ENCODE data around the gene PDE6A. TPM values are rescaled to one million over a fixed set of nuclear protein-coding genes. Genes with fewer than 3 reads are reported as not detected.

Gene PDE6A
- total RNA-seq, 1 experiment from 2014 or later: 2.6 TPM

- no TSS peak for BruUV-seq (replicated peaks)
- Histone ChIP-seq H3K4me1 (peaks cover 26% of the 10 kb centered on the region), H3K36me3 (ENCODE audit: control insufficient read depth, insufficient read depth, low read length) (no peaks in the 10 kb centered on the region), H3K9me3 (no peaks in the 10 kb centered on the region), H3K27me3 (replicated peaks; ENCODE audit: control insufficient read depth, insufficient read depth, low read length) (no peaks in the 10 kb centered on the region), H3K4me3 (ENCODE audit: low read depth, low read length) (no peak overlapping the region)
- DNase-seq: no peak
- intact Hi-C loops (cut with micrococcal nuclease; ENCODE audit: unreplicated experiment): no loop called here
- Mint-ChIP-seq H3K36me3 (ENCODE audit: insufficient read depth, unreplicated experiment) (no peaks in the 10 kb centered on the region), H3K9me3 (ENCODE audit: unreplicated experiment) (peaks cover 10% of the 10 kb centered on the region), H3K4me3 (ENCODE audit: unreplicated experiment) (no peak overlapping the region), H3K27ac (ENCODE audit: unreplicated experiment) (no peak overlapping the region), H3K27me3 (ENCODE audit: insufficient read depth, unreplicated experiment) (no peaks in the 10 kb centered on the region), H3K4me1 (ENCODE audit: low read depth, unreplicated experiment) (peaks cover 29% of the 10 kb centered on the region)
- no peak for TF ChIP-seq CTCF (IDR thresholded peaks at IDR 0.05; ENCODE audit: insufficient read depth in 1 of 2, low read depth in 1 of 2, low read length in 1 of 2, severe bottlenecking in 1 of 2, unreplicated experiment in 1 of 2)
- ChIA-PET CTCF (no interaction called here), POLR2A (no interaction called here)
Measured at GRCh38 chr5:149913436-149914419, 30.9 kb downstream of the PDE6A start.

- CTCF ChIA-PET: interaction anchor here (0.6 kb wide), 2 partner anchors 50 to 58 kb away, joined by 3 read pairs; no protein-coding TSS in a partner anchor
- intact Hi-C loops (cut with micrococcal nuclease; ENCODE audit: unreplicated experiment): no loop called here
Measured at GRCh38 chr5:149912226-149912871, 32.2 kb downstream of the PDE6A start.

More at GRCh38 chr5:149912226-149912871, 32.2 kb downstream of the PDE6A start:
- Histone ChIP-seq H3K9me3 (no peaks in the 10 kb centered on the region), H3K4me3 (ENCODE audit: low read depth, low read length) (no peak overlapping the region), H3K27me3 (replicated peaks; ENCODE audit: control insufficient read depth, insufficient read depth, low read length) (no peaks in the 10 kb centered on the region), H3K36me3 (ENCODE audit: control insufficient read depth, insufficient read depth, low read length) (no peaks in the 10 kb centered on the region), H3K4me1 (peaks cover 26% of the 10 kb centered on the region)
- H3K36me3 Mint-ChIP-seq (ENCODE audit: insufficient read depth, unreplicated experiment): no peaks in the 10 kb centered on the region
- no peak for TF ChIP-seq CTCF (IDR thresholded peaks at IDR 0.05; ENCODE audit: insufficient read depth in 1 of 2, low read depth in 1 of 2, low read length in 1 of 2, severe bottlenecking in 1 of 2, unreplicated experiment in 1 of 2)
- H3K4me3 Mint-ChIP-seq (ENCODE audit: unreplicated experiment): no peak overlapping the region
- no peak overlapping the region for H3K27ac Mint-ChIP-seq (ENCODE audit: unreplicated experiment)
- DNase-seq: no peak
- POLR2A ChIA-PET: no interaction called here
- no peaks in the 10 kb centered on the region for H3K27me3 Mint-ChIP-seq (ENCODE audit: insufficient read depth, unreplicated experiment)
- peaks cover 10% of the 10 kb centered on the region for H3K9me3 Mint-ChIP-seq (ENCODE audit: unreplicated experiment)
- no TSS peak for BruUV-seq (replicated peaks)
- H3K4me1 Mint-ChIP-seq (ENCODE audit: low read depth, unreplicated experiment): peaks cover 29% of the 10 kb centered on the region
